Gastroesophageal sphincter (tissue), 4 donors: Measurements from ENCODE around the gene TSC22D2. TPM values are rescaled to one million over a fixed set of nuclear protein-coding genes. Genes with fewer than 3 reads are reported as not detected.

Source experiments
- ATAC-seq: fragments of 150-250 bp; one replicate; pipeline ENCODE4 v1.9.1; 2016; ENCODE audit warnings: mild to moderate bottlenecking, moderate library complexity
- H3K27ac ChIP-seq, 4 donors: fragments of 200-600 bp; sonication (generic) in 3 of 4; 1 replicate in 3 of 4; 2 replicates in 1 of 4; pipeline ENCODE4 v1.5.1; 2016 to 2019
- H3K27me3 ChIP-seq: fragments of 200-600 bp; sonication (generic); one replicate; pipeline ENCODE4 v1.5.1; 2019
- H3K36me3 ChIP-seq, 2 donors: fragments of 200-600 bp; sonication (generic); one replicate each; pipeline ENCODE4 v1.5.1; 2019; ENCODE audit warnings: control low read depth in 1 of 2
- H3K4me1 ChIP-seq, 3 donors: fragments of 200-600 bp; sonication (generic); 1 replicate in 2 of 3; 2 replicates in 1 of 3; pipeline ENCODE4 v1.5.1; 2016 to 2019; ENCODE audit warnings: control low read depth in 2 of 3
- H3K4me3 ChIP-seq, 2 donors: fragments of 200-600 bp; sonication (generic); one replicate each; pipeline ENCODE4 v1.5.1; 2019; ENCODE audit warnings: mild to moderate bottlenecking in 1 of 2, moderate library complexity in 1 of 2
- H3K9me3 ChIP-seq, 3 donors: fragments of 200-600 bp; sonication (generic); one replicate each; pipeline ENCODE4 v1.5.1; 2017 to 2019; ENCODE audit warnings: control low read depth in 2 of 3
- EP300 ChIP-seq: sonication (generic); formaldehyde crosslinking; IDR thresholded peaks from one replicate; pipeline ENCODE4 v1.6.1; 2017; ENCODE audit warnings: antibody characterized with exemption, mild to moderate bottlenecking
- POLR2A ChIP-seq, 2 donors: fragments of 450-650 bp; IDR thresholded peaks; one replicate each; pipeline ENCODE4 v1.6.1; 2017; ENCODE audit warnings: antibody characterized with exemption in 2 of 2, mild to moderate bottlenecking in 2 of 2, moderate library complexity in 1 of 2
- POLR2AphosphoS5 ChIP-seq: sonication (generic); formaldehyde crosslinking; IDR thresholded peaks from one replicate; pipeline ENCODE4 v1.6.1; 2017; ENCODE audit warnings: antibody characterized with exemption
- WGBS, 2 donors: methylation state at CpG; one replicate each; pipeline ENCODE4 v1.1.5; 2018; ENCODE audit warnings: low coverage in 1 of 2; 5-methylcytosine and 5-hydroxymethylcytosine counted together
- total RNA-seq, 4 donors: library from RNA; depleted of rRNA; stranded (reverse); fragments of >200 nt; gene quantifications; one replicate each; pipeline ENCODE4 v1.1.0, GENCODE V29; 2016
- TF ChIP-seq, protein P1 (sequence below), 4 experiments: fragments of 200-600 bp in 2 of 4; fragments of 450-650 bp in 2 of 4; sonication (generic) in 1 of 4; IDR thresholded peaks; one replicate each; pipeline ENCODE4 v1.5.1; 2017 to 2019; ENCODE audit warnings: antibody characterized with exemption in 4 of 4, mild to moderate bottlenecking in 2 of 4, moderate library complexity in 2 of 4

The TSC22D2 gene
- total RNA-seq, 4 donors from 2014 or later: 15.4 to 30.0 (median 26.0) TPM

DNA sequence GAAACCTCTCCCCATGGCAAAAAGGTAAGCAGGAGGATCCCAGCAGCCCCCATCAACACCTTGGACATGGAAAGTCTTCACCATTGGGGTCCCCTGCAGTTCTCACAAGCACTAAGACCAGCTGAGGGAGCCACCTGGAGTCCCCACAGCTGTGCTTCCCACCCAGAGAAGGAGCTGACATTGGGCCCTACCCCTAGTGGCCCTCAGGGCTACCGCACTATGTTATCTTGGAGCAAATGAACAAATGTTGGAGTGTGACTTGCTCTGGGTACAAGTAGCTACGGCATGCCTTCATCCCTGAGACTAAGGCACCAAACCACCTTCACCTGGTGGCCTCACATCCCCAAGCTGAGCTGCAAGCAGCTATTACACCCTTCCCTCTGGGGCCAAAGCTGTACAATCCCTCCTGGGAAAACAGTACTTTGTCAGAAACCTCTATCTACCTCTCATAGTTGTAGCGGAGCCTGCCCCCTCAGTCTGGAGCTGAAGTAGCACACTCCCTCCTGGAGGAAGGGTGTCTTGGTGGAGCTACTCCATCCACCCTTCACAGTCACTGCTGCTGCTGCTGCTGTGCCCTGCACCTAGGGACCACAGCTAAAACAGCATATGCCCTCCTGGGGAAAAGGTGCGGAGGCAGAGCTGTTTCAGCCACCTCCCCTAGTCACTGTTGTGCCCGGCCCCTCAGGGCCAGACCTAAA is 95.5 kb downstream of the TSC22D2 start:
- WGBS, 2 donors: 83% methylated on average over 1 of the region's 5 CpGs; no CpG with 5 or more reads in 1 of the 2 donors
- Histone ChIP-seq H3K36me3 (no peaks in the 10 kb centered on the region), H3K4me3 (no peak overlapping the region), H3K9me3 (no peaks in the 10 kb centered on the region), H3K4me1 (no peaks in the 10 kb centered on the region), H3K27ac (no peak overlapping the region), H3K27me3 (no peaks in the 10 kb centered on the region)
- ATAC-seq: no peak
- TF ChIP-seq POLR2A (IDR thresholded peaks at IDR 0.05): no peak
- TF ChIP-seq EP300: no peak
- TF ChIP-seq, protein P1, sequence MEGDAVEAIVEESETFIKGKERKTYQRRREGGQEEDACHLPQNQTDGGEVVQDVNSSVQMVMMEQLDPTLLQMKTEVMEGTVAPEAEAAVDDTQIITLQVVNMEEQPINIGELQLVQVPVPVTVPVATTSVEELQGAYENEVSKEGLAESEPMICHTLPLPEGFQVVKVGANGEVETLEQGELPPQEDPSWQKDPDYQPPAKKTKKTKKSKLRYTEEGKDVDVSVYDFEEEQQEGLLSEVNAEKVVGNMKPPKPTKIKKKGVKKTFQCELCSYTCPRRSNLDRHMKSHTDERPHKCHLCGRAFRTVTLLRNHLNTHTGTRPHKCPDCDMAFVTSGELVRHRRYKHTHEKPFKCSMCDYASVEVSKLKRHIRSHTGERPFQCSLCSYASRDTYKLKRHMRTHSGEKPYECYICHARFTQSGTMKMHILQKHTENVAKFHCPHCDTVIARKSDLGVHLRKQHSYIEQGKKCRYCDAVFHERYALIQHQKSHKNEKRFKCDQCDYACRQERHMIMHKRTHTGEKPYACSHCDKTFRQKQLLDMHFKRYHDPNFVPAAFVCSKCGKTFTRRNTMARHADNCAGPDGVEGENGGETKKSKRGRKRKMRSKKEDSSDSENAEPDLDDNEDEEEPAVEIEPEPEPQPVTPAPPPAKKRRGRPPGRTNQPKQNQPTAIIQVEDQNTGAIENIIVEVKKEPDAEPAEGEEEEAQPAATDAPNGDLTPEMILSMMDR (IDR thresholded peaks at IDR 0.05): no peak
- TF ChIP-seq POLR2AphosphoS5: no peak

DNA sequence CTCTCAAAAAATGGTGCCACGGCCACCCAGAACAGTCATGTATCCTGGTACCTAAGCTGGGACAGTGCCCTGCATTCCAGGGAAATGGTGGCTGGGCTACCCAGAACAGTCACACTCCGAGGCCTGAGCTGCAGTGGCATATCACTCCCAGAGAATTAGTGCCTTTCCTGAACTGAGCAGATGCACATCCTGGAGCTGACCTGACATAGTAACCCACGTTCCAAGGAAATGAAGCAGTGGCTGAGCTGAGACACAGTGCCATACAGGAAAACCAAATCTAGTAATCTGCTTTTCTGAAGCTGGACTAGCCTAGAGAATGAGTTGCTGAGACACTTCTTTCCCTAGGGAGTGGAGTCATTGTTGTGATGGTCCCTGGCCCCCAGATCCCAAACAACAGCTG is 96.4 kb downstream of the TSC22D2 start:
- TF ChIP-seq, protein P1 (IDR thresholded peaks at IDR 0.05): no peak
- TF ChIP-seq EP300 (no peak), POLR2AphosphoS5 (no peak), POLR2A (IDR thresholded peaks at IDR 0.05) (no peak)
- H3K27ac ChIP-seq: no peak overlapping the region
- no peaks in the 10 kb centered on the region for H3K4me1 ChIP-seq
- ATAC-seq: no peak
- no CpG with 5 or more reads among the region's 3 CpGs for WGBS, 2 donors
- no peaks in the 10 kb centered on the region for H3K9me3 ChIP-seq
- no peaks in the 10 kb centered on the region for H3K36me3 ChIP-seq
- H3K27me3 ChIP-seq: no peaks in the 10 kb centered on the region
- no peak overlapping the region for H3K4me3 ChIP-seq

DNA sequence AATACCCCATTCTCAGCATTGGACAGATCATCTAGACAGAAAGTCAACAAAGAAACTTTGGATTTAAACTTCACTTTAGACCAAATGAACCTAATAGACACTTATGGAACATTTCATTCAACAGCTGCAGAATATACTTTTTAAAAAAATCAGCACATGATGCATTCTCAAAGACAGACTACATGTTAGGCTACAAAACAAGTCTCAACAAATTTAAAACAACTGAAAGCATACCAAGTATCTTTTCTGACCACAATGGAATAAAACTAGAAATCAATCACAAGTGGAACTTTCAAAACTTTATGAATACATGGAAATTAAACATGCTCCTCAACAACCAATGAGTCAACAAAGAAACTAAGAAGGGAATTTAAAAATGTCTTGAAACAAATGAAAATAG is 100.3 kb downstream of the TSC22D2 start:
- ATAC-seq: no peak
- Histone ChIP-seq H3K27me3 (no peaks in the 10 kb centered on the region), H3K4me1 (no peaks in the 10 kb centered on the region), H3K4me3 (no peak overlapping the region), H3K27ac (no peak overlapping the region), H3K36me3 (no peaks in the 10 kb centered on the region), H3K9me3 (no peaks in the 10 kb centered on the region)
- TF ChIP-seq, protein P1 (IDR thresholded peaks at IDR 0.05): no peak
- TF ChIP-seq POLR2AphosphoS5: no peak
- TF ChIP-seq EP300: no peak
- TF ChIP-seq POLR2A (IDR thresholded peaks at IDR 0.05): no peak

DNA sequence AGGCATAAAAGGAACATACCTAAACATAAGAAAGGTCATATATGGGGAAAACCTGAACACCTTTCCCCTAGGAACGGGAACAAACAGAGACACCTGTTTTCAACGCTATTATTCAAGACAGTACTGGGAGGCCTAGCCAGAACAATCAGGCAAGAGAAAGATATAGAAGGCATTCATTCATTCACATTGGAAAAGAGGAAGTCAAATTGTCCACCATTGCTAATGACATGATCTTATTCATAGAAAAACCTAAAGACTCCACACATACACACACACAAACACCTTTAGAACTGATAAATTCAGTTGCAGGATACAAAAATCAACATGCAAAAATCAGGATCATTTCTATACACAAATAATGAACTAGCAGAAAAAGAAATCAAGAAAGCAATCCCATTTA is 101.7 kb downstream of the TSC22D2 start:
- WGBS, 2 donors: 85% methylated on average over 2 of the region's 2 CpGs; no CpG with 5 or more reads in 1 of the 2 donors
- Histone ChIP-seq H3K36me3 (no peaks in the 10 kb centered on the region), H3K4me3 (no peak overlapping the region), H3K9me3 (no peaks in the 10 kb centered on the region), H3K27ac (no peak overlapping the region), H3K4me1 (no peaks in the 10 kb centered on the region), H3K27me3 (no peaks in the 10 kb centered on the region)
- ATAC-seq: no peak
- TF ChIP-seq, protein P1 (IDR thresholded peaks at IDR 0.05): no peak
- TF ChIP-seq POLR2A (IDR thresholded peaks at IDR 0.05) (no peak), EP300 (no peak), POLR2AphosphoS5 (no peak)

DNA sequence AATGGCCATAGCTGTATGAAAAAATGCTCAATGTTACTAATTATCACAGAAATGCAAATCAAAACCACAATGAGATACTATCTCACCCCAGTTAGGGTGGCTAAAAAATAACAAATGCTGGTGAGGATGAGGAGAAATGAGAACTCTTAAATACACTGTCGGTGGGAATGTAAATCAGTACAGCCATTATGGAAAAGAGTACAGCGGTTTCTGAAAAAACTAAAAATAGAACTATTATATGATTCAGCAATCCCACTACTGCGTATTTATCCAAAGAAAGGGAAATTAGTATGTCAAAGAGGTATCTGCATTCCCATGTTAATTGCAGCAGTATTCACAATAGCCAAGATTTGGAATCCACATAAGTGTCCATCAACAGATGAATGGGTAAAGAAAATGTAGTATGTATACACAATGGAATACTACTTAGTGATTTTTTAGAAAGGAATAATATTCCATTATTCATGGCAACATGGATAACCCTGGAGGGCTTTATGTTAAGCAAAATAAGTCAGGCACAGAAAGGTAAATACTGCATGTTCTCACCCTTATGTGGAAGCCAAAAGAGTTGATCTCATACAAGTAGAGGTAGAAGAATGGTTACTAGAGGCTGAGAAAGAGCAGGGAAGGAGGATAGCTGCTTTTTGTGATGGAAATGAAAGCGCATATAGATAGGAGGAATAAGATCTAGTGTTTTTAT is 103.2 kb downstream of the TSC22D2 start:
- WGBS, 2 donors: 69 to 75% methylated on average over 4 of the region's 4 CpGs
- H3K27me3 ChIP-seq: no peaks in the 10 kb centered on the region
- H3K9me3 ChIP-seq: no peaks in the 10 kb centered on the region
- H3K27ac ChIP-seq: no peak overlapping the region
- TF ChIP-seq EP300 (no peak), POLR2A (IDR thresholded peaks at IDR 0.05) (no peak), POLR2AphosphoS5 (no peak)
- TF ChIP-seq, protein P1 (IDR thresholded peaks at IDR 0.05): no peak
- no peak overlapping the region for H3K4me3 ChIP-seq
- no peaks in the 10 kb centered on the region for H3K36me3 ChIP-seq
- no peaks in the 10 kb centered on the region for H3K4me1 ChIP-seq
- ATAC-seq: no peak
